HG02973 (cell line): Measurements from ENCODE around the gene MRPS7.
"Not testable (repeated sequence)": the region's sequence is repeated elsewhere in the genome, so short reads cannot be mapped to it uniquely, and the experiment has no call there.

Experiments
- ATAC-seq: cut with Tn5 transposase; IDR thresholded peaks from one replicate; pipeline ENCODE4 v1.9.1; 2021; ENCODE audit warnings: moderate library complexity; ENCODE audit not compliant: unreplicated experiment

MRPS7 gene

GRCh38 chr17:75242461-75243042 lies 19.1 kb upstream of the MRPS7 start:
- no peak for ATAC-seq

- ATAC-seq: no peak
These were observed 17.4 kb upstream of the MRPS7 start for GRCh38 chr17:75244133-75244866.

- no peak for ATAC-seq
These were observed 16.7 kb upstream of the MRPS7 start for GRCh38 chr17:75245011-75245410.

GRCh38 chr17:75246404-75246803 lies 15.3 kb upstream of the MRPS7 start:
- no peak for ATAC-seq

- no peak for ATAC-seq
These were observed 12.1 kb upstream of the MRPS7 start for GRCh38 chr17:75249564-75249963.

GRCh38 chr17:75250009-75250471 lies 11.6 kb upstream of the MRPS7 start:
- peak; percentile 82 for ATAC-seq

GRCh38 chr17:75252039-75252816 lies 9.5 kb upstream of the MRPS7 start:
- ATAC-seq: no peak

- not testable (repeated sequence) for ATAC-seq
These were observed 5.6 kb upstream of the MRPS7 start for GRCh38 chr17:75255954-75256698.

GRCh38 chr17:75257228-75257627 lies 4.5 kb upstream of the MRPS7 start:
- ATAC-seq: not testable (repeated sequence)

- peak; percentile 26 for ATAC-seq
These were observed 891 bp upstream of the MRPS7 start for GRCh38 chr17:75260641-75261335.

GRCh38 chr17:75262112-75262606 lies 480 bp downstream of the MRPS7 start:
- ATAC-seq: no peak

GRCh38 chr17:75263055-75263454 lies 1.4 kb downstream of the MRPS7 start:
- no peak for ATAC-seq

- no peak for ATAC-seq
These were observed 4.1 kb downstream of the MRPS7 start for GRCh38 chr17:75265614-75266315.

GRCh38 chr17:75266316-75267152 lies 4.9 kb downstream of the MRPS7 start:
- ATAC-seq: no peak

GRCh38 chr17:75267153-75267410 lies 5.4 kb downstream of the MRPS7 start:
- no peak for ATAC-seq

- no peak for ATAC-seq
These were observed 5.9 kb downstream of the MRPS7 start for GRCh38 chr17:75267411-75268232.

- no peak for ATAC-seq
These were observed 8.2 kb downstream of the MRPS7 start for GRCh38 chr17:75269844-75270217.

GRCh38 chr17:75270218-75270965 lies 8.7 kb downstream of the MRPS7 start:
- ATAC-seq: peak; percentile 33
